ENCODE measurements around the gene KRT86.
"Not testable (repeated sequence)": the region's sequence is repeated elsewhere in the genome, so short reads cannot be mapped to it uniquely, and the experiment has no call there.

Gene KRT86

GRCh38 chr12:52280796-52281560 is 6.5 kb downstream of the KRT86 start:
- H3K4me3 ChIP-seq (ENCODE audit: low read depth, low read length): no peak overlapping the region
- no peaks in the 10 kb centered on the region for H3K4me1 ChIP-seq
- TF ChIP-seq CTCF (IDR thresholded peaks at IDR 0.05; ENCODE audit: low read depth, low read length): no peak
- H3K9me3 ChIP-seq: no peaks in the 10 kb centered on the region
- H3K36me3 ChIP-seq: no peaks in the 10 kb centered on the region
- H3K27me3 ChIP-seq: no peaks in the 10 kb centered on the region
- no peak for DNase-seq

DNA sequence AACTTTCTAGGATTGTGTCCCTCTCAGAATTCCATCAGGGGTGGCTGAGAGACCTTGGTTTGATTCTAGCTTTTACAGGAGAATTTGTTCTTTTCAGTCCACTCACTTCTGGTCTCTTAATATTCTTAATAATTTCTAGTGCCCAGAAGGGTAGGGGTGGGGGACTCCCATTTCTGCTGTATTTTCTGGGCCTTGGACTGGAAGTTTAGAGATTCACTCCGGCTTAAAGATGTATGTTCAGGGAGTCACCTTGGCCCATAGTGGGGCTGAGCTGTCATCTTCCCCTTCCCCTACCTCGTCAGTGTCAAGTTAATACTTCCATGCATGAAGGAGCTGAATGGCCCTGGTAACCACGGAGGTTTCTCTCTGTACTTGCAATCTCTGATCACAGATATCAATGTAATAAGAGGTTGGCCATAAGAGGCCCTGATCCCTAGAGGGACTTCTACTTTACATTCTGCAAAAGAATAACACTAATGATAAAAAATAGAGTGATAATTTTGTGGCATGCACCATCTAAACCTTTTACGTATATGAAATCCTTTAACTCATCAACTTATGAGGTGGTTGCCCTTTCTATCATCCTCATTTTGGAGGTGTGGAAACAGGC is 10.2 kb downstream of the KRT86 start:
- no peak for TF ChIP-seq CTCF (IDR thresholded peaks at IDR 0.05; ENCODE audit: low read depth, low read length)
- Histone ChIP-seq H3K9me3 (no peaks in the 10 kb centered on the region; the same call in 1 of the 2 replicates), H3K4me1 (no peaks in the 10 kb centered on the region), H3K27me3 (no peaks in the 10 kb centered on the region), H3K4me3 (ENCODE audit: low read depth, low read length) (no peak overlapping the region), H3K36me3 (no peaks in the 10 kb centered on the region)
- DNase-seq: no peak

GRCh38 chr12:52285172-52285745 is 10.8 kb downstream of the KRT86 start:
- Histone ChIP-seq H3K4me1 (no peaks in the 10 kb centered on the region), H3K9me3 (no peaks in the 10 kb centered on the region; the same call in 1 of the 2 replicates), H3K27me3 (no peaks in the 10 kb centered on the region), H3K36me3 (no peaks in the 10 kb centered on the region), H3K4me3 (ENCODE audit: low read depth, low read length) (no peak overlapping the region)
- TF ChIP-seq CTCF (IDR thresholded peaks at IDR 0.05; ENCODE audit: low read depth, low read length): no peak
- no peak for DNase-seq

DNA sequence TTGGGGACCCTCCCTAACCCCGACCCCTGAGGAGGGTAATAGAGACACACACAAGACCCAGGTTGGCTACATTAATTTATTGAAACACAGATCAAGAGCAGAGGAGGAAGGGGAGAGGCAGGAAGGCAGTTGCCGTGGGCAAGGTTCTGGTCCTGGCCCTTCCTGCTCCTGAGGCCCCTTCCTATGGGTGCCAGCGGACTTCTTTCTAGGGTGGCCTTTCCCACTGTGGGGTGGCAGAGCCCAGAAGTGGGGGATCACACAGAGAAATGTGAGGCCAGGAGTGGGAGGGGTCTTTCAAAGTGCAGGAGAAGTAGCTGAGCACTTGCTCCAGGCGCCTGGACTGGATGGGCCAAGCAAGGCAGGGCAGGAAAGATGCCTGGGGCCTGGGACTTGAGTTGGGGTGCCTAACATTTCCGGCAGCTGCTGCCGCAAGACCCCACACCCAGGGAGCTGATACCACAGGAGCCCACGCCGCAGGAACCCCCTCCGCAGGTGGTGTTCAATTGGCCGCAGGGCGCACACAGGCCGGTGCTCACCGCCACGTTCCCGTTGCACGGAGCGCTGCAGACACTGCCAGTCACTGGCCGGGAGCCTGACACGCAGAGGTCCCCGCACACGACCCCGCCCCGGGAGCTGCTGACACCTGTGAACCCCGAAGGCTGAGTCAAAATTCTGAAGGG is 11.5 kb downstream of the KRT86 start:
- no peak for DNase-seq
- H3K9me3 ChIP-seq: no peaks in the 10 kb centered on the region; the same call in 1 of the 2 replicates
- no peaks in the 10 kb centered on the region for H3K36me3 ChIP-seq
- TF ChIP-seq CTCF (IDR thresholded peaks at IDR 0.05; ENCODE audit: low read depth, low read length): no peak
- no peak overlapping the region for H3K4me3 ChIP-seq (ENCODE audit: low read depth, low read length)
- H3K27me3 ChIP-seq: no peaks in the 10 kb centered on the region
- no peaks in the 10 kb centered on the region for H3K4me1 ChIP-seq

DNA sequence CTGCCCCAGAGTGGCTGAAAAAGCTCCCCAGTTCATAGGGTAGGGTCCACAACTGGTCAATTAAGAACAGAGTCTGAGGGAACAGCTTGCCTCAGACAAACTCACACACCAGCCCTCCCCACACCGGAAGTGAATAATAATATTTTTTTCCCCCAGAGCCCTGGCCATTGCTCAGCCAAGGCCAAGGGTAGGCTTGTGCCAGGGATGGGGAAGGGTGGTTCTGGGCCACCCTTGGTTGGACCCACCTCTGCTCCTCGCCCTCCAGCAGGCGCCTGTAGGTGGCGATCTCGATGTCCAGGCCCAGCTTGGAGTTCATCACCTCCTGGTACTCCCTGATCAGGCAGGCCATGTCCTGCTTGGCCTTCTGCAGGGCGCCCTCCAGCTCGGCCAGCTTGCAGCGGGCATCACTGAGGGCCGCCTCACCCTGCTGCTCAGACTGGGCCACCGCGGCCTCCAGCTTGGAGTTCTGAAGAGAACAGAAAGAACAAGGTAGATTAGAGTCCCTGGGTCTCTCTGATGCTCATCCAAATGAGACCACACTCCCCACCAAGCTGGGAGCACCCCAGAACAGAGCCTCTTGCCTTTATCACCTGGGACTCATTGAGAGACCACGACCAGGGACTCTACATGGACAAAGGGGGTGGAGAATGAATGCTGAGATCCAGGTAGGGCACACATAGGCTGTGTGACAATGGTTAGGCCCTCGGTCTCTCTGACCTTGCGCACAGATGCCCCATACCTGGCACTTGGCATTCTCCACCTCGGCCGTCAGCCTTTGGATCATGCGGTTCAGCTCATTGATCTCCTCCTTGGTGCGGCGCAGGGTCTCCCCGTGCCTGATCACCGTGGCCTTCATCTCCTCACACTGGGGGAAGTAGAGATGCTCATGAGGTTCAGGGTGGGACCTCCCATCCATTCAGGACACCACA is 12.7 kb downstream of the KRT86 start:
- not testable (repeated sequence) for H3K4me1 ChIP-seq; H3K27me3 ChIP-seq; DNase-seq; H3K4me3 ChIP-seq (ENCODE audit: low read depth, low read length); H3K36me3 ChIP-seq; H3K9me3 ChIP-seq

DNA sequence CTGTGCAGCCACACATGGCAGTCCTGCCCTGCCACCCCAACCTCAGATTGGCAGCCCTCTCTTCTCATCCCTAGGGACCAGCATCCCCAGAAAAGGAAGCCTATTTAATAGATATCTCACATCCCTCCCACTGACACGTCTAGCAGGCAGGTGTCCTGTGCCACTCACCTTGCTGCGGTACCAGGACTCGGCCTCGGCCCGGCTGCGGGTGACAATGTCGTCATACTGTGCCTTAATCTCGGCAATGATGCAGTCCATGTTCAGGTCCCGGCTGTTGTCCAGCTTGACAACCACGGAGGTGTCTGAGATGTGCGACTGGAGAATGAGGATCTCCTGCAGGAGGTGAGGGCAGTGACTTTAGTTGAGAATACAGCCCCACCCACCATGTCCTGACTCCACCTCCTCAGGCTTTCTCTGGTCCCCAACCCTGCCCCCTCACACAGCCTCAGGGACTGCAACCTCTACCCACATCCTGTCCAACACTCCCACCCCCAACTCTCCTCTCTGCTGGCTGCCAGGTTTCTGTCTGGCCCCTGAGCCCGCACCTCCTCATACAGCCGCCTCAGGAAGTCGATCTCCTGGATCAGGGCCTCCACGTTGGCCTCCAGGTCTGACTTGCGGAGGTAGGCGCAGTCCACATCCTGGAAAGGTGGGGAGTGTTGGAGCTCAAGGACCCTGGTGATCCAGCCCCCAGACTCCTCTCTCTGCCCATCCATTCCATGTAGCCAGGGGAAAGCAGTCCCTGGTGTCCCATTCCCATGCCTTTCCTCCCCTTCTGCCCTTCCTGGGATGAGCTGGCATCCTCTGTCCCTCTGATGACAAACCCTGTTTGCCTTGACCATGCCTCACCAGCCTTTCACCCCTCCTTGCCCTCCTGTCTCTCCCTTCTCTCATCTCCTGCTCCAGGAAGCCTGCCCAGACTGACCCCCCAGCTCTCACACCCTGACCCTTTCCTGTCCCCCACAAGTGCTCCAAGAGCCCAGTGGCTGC is 13.7 kb downstream of the KRT86 start:
- DNase-seq; H3K36me3 ChIP-seq; H3K9me3 ChIP-seq; H3K4me1 ChIP-seq; H3K4me3 ChIP-seq (ENCODE audit: low read depth, low read length); H3K27me3 ChIP-seq: not testable (repeated sequence)

GRCh38 chr12:52290483-52291134 is 16.2 kb downstream of the KRT86 start:
- not testable (repeated sequence) for H3K4me3 ChIP-seq (ENCODE audit: low read depth, low read length); H3K36me3 ChIP-seq; DNase-seq; H3K27me3 ChIP-seq; H3K4me1 ChIP-seq; H3K9me3 ChIP-seq
